Measurements from ENCODE around the gene NKAIN2. TPM values are rescaled to one million over a fixed set of nuclear protein-coding genes. Genes with fewer than 3 reads are reported as not detected.

NKAIN2 gene
- total RNA-seq, 1 experiment from 2014 or later, result not detected

- no peaks in the 10 kb centered on the region for H3K9me3 Mint-ChIP-seq (ENCODE audit: low read depth, unreplicated experiment)
- no TSS peak for BruUV-seq (replicated peaks)
- no peaks in the 10 kb centered on the region for H3K27me3 Mint-ChIP-seq (ENCODE audit: unreplicated experiment)
- intact Hi-C loops (cut with micrococcal nuclease; ENCODE audit: unreplicated experiment), result no loop called here
- DNase-seq, result no peak
- CTCF ChIA-PET, result no interaction called here
- no peak overlapping the region for H3K4me3 Mint-ChIP-seq (ENCODE audit: low read depth, unreplicated experiment)
- TF ChIP-seq, protein P1, sequence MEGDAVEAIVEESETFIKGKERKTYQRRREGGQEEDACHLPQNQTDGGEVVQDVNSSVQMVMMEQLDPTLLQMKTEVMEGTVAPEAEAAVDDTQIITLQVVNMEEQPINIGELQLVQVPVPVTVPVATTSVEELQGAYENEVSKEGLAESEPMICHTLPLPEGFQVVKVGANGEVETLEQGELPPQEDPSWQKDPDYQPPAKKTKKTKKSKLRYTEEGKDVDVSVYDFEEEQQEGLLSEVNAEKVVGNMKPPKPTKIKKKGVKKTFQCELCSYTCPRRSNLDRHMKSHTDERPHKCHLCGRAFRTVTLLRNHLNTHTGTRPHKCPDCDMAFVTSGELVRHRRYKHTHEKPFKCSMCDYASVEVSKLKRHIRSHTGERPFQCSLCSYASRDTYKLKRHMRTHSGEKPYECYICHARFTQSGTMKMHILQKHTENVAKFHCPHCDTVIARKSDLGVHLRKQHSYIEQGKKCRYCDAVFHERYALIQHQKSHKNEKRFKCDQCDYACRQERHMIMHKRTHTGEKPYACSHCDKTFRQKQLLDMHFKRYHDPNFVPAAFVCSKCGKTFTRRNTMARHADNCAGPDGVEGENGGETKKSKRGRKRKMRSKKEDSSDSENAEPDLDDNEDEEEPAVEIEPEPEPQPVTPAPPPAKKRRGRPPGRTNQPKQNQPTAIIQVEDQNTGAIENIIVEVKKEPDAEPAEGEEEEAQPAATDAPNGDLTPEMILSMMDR (IDR thresholded peaks at IDR 0.05; ENCODE audit: unreplicated experiment), result no peak
- H3K4me1 Mint-ChIP-seq (ENCODE audit: low read depth, unreplicated experiment), result no peaks in the 10 kb centered on the region
- no peak overlapping the region for H3K27ac Mint-ChIP-seq (ENCODE audit: unreplicated experiment)
- no peaks in the 10 kb centered on the region for H3K36me3 Mint-ChIP-seq (ENCODE audit: insufficient read depth, unreplicated experiment)
Observed at GRCh38 chr6:123901436-123901835, 97.8 kb downstream of the NKAIN2 start.

DNA sequence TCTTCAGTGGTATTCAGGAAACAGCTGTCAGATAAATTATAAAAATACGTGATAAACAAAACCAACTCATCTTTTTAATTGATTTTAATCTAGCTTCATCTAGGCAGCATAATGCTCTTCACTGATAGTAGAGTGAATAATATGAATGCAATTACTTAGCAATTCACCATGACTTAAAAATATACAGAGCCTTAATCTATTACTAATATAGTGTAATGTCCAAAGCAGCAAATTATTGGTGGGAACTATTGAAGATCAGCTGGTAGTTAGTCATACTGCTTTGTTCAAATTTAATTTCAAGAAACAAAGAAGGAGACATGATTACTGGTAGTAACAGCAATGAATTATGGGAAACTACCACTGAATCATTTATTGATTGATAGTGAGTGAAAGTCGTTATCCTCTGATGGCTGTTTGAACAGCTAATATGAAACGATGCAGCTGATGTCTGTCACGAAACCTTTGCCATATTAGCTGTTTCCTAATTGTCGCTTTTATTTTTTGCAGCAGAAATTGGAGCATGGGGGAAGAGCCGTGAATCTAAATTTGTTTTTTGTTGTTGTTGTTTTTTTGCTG lies 99.2 kb downstream of the NKAIN2 start:
- Mint-ChIP-seq H3K36me3 (ENCODE audit: insufficient read depth, unreplicated experiment) (no peaks in the 10 kb centered on the region), H3K27ac (ENCODE audit: unreplicated experiment) (no peak overlapping the region), H3K27me3 (ENCODE audit: unreplicated experiment) (no peaks in the 10 kb centered on the region), H3K9me3 (ENCODE audit: low read depth, unreplicated experiment) (no peaks in the 10 kb centered on the region), H3K4me3 (ENCODE audit: low read depth, unreplicated experiment) (no peak overlapping the region), H3K4me1 (ENCODE audit: low read depth, unreplicated experiment) (no peaks in the 10 kb centered on the region)
- intact Hi-C loops (cut with micrococcal nuclease; ENCODE audit: unreplicated experiment), result no loop called here
- no TSS peak for BruUV-seq (replicated peaks)
- DNase-seq, result no peak
- TF ChIP-seq, protein P1 (IDR thresholded peaks at IDR 0.05; ENCODE audit: unreplicated experiment), result no peak
- CTCF ChIA-PET, result no interaction called here

GRCh38 chr6:123904228-123904627 lies 100.6 kb downstream of the NKAIN2 start:
- TF ChIP-seq, protein P1 (IDR thresholded peaks at IDR 0.05; ENCODE audit: unreplicated experiment), result no peak
- Mint-ChIP-seq H3K4me3 (ENCODE audit: low read depth, unreplicated experiment) (no peak overlapping the region), H3K9me3 (ENCODE audit: low read depth, unreplicated experiment) (no peaks in the 10 kb centered on the region), H3K27me3 (ENCODE audit: unreplicated experiment) (no peaks in the 10 kb centered on the region), H3K27ac (ENCODE audit: unreplicated experiment) (no peak overlapping the region), H3K4me1 (ENCODE audit: low read depth, unreplicated experiment) (no peaks in the 10 kb centered on the region), H3K36me3 (ENCODE audit: insufficient read depth, unreplicated experiment) (no peaks in the 10 kb centered on the region)
- no peak for DNase-seq
- CTCF ChIA-PET, result no interaction called here
- intact Hi-C loops (cut with micrococcal nuclease; ENCODE audit: unreplicated experiment), result no loop called here
- BruUV-seq (replicated peaks), result no TSS peak

GRCh38 chr6:123908797-123909196 lies 105.1 kb downstream of the NKAIN2 start:
- Mint-ChIP-seq H3K4me1 (ENCODE audit: low read depth, unreplicated experiment) (no peaks in the 10 kb centered on the region), H3K27me3 (ENCODE audit: unreplicated experiment) (no peaks in the 10 kb centered on the region), H3K9me3 (ENCODE audit: low read depth, unreplicated experiment) (no peaks in the 10 kb centered on the region), H3K27ac (ENCODE audit: unreplicated experiment) (no peak overlapping the region), H3K36me3 (ENCODE audit: insufficient read depth, unreplicated experiment) (no peaks in the 10 kb centered on the region), H3K4me3 (ENCODE audit: low read depth, unreplicated experiment) (no peak overlapping the region)
- intact Hi-C loops (cut with micrococcal nuclease; ENCODE audit: unreplicated experiment), result no loop called here
- TF ChIP-seq, protein P1 (IDR thresholded peaks at IDR 0.05; ENCODE audit: unreplicated experiment), result no peak
- no TSS peak for BruUV-seq (replicated peaks)
- DNase-seq, result no peak
- CTCF ChIA-PET, result no interaction called here

Measured in Calu3 (cell line).